HG02938 (cell line): ENCODE measurements around the gene LRRC36.

Experiments used
- ATAC-seq: cut with Tn5 transposase; IDR thresholded peaks from one replicate; pipeline ENCODE4 v1.9.1; 2021; ENCODE audit warnings: mild to moderate bottlenecking, moderate library complexity; ENCODE audit not compliant: unreplicated experiment

The LRRC36 gene

DNA sequence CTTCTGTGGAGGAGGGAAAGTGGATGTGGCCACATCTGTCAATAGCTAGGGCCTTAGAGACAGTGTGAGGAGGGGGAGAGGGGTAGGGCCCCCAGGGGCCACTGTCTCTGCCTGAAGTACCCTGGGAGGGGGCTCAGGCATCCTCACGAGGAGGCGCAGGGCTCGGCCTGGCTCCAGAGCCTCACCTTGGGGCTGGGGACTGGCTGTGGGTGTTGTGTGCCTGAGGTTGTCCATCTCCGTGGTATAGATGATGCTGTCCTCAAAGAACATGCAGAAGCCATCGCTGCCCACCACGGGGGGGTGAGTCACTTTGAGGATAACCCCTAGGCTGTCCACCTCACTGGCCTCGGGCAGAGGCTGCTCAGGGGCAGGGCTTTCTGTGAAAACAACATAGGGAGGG, 35.2 kb upstream of the LRRC36 start:
- no peak for ATAC-seq

DNA sequence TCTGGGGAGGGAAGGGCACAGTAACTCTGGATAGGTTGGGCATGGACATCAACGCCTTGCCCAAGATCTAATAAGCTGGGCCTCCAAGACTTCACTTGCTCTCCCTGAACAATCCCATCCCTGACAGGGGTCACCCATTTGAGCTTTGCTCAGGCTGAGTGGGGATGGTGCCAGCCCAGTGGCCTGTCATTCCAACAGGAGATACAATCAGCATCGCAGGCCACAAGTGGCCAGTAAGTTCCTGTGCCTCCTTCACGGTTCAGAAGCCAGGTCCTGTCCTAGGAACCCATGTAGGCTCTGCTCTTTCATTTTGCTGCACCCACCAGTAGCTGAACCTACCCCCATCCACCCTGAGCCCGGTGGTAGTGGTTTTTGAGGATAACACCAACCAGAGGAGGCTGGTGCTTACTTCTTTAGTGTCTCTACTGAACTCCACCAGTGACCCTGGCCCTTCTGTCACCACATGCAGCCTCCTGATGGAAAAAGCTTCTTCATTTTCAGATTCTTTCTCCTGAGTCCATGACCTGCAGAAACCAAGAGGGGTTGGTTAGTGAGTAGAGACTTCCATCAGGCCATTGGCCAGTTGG, 32.4 kb upstream of the LRRC36 start:
- ATAC-seq = no peak

DNA sequence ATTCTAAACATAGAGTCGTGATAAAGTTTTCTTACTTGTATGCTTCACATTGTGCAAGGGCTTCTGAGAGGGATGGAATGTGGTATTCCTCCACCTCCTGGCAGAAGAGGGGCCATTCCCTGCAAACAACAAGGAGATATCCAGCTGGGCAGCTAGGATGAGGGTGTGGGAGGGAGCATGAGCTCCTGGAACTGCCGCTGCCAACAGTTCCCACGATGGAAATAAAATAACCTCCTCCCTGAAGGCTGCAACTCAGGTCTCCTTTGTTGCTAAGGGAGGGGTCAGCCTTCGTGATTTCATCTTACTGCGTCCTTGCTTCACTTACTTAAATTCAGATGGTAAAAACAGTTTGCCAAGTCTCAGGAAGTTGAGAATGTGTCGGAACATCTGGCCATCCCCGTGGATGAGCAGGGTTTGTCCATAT, 31.7 kb upstream of the LRRC36 start:
- ATAC-seq = no peak

DNA sequence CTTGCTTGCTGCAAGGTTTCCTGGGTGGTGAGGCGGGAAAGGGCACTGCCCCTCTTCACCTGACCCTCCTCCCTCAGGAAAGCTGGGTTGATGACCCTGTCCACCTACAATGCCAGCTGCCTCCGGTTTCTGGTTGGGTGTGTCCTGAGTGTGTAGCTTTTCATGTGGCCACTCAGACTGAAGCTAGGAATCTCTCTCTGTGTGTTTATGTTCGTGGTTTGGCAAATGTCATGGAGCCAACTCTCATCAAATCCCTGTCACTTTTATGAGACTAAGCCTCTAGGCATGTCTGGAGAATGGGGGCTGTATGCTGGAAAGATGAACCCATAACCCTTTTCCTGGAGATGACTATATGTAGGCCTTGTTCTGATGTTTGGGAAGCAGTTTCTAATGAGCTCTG, 30.2 kb upstream of the LRRC36 start:
- ATAC-seq = no peak

DNA sequence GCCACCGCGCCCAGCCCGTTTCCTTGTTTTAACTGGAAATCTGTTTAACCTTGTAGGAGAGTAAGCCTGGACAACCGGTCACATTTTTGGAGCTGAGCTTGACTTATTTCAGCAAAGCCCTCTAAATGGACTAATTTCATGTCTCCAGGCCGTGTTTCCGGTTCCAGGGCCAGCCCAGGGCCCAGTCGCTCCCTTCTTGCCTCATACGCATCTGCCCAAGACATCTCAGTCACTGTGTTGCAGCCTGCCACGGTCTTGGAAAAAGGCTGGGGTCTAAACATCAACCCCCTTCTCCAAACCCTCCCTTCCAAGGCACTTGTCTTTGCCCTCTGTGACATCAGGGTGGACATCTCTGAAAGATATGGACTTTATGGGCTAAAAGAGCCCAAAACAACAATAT, 28.3 kb upstream of the LRRC36 start:
- no peak for ATAC-seq

DNA sequence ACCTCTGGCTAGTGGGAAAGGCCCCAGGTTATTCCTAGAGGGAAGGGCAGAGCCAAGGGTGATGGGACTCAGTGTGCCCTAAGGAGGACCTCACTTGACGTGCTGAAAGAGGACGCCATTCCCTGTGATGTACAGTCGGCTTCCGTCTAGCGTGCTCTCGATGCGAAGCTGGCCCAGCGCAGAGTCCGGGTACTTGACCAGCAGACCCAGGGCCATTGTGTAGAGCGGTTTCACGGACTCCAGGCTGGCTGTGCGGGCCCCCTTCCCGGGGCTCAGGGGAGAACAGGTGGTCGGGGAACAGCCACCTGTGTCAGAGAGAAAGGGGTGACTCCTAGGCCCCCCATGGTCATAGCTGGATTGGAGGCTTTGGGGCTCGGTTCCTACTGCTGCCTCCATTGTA, 27.3 kb upstream of the LRRC36 start:
- ATAC-seq = no peak

DNA sequence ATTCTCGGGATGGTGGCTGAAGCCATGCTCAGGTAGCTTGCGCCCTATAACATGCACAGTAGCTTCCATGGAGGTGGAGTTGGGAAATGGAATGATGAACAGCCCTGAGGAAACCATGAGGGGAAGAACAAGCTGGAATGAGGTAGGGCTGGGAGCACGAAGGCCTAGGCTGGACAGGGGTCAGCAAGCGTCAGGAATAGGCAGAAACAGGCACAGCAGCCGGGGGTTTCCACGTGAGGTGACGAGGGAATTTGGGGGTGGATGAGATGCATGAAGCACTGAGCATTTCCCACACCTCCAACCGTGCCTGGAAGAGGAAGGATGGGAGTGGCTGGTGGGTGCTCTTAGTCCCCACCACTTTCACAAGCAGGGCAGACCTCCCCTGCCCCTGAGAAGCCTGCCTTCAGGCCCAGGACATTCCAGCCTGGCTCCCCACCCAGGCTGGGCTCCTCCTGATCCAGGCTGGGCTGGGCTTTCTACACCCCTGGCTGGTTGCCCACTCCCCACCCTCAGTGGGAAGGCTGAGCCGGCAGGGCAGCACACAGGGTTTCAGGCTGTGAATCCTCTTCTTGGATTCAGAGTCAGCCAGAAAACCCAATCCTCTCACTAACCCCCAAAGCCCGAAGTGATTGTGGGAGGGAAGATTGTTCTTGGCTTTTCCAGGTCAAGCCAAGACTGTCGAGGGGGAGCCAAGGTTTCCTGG, 25.4 kb upstream of the LRRC36 start:
- no peak for ATAC-seq

DNA sequence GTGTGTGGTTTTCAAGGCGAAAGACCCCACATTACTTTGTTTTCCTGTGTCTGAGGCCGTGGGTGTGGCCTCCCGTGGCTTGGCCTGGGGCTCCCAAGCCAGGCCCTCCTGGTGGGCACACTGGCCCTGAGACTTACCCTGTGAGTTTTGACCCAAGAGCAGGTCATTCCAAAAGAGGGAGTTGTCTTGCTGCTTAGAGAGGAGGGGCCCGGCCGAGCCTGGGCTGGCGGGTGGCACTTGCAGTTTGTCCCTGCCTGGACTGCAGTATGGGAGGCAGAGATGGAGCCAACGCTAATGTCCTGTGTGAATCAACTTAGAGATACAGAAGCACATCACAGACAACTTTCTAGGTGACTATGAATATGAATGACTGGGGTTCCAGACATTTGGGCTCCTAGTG, 24.5 kb upstream of the LRRC36 start:
- ATAC-seq = no peak

DNA sequence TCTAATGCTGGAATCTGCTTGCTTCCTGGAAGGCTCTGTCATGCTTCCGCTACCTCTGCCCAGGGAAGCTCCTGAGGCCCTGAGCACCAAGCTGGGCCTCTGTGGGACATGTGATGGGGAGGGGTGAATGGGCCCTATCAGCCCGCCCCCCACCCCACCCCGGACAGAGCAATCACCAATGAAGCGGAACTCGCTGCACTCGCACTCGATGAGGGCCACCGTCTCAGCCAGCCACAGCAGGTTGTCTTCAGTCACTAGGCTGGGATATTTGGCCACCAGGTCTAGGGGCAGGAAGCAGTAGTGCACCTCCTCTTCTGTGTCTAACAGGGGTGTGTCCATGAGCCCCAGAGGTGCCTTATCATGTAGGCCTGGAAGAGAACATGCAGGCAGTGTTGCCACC, 23.6 kb upstream of the LRRC36 start:
- no peak for ATAC-seq

DNA sequence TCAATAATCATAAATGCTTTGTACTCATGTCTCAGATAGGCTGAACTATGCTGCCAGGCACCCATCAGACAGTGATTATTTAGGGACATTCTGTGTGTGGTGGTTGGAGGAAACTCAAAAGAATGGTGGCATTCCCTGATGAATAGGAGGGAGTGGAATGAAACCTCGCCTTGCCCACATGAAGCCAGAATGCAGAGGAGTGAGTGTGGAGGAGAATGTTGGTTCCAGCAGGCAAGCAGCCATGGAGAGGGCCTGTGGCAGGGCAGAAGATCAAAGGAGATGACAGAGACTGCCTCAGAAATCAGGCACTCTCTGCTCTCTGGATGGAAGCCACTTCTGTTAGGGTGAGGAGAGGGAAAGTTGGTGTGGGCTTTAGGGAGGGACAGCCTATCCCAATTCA, 22.6 kb upstream of the LRRC36 start:
- no peak for ATAC-seq

DNA sequence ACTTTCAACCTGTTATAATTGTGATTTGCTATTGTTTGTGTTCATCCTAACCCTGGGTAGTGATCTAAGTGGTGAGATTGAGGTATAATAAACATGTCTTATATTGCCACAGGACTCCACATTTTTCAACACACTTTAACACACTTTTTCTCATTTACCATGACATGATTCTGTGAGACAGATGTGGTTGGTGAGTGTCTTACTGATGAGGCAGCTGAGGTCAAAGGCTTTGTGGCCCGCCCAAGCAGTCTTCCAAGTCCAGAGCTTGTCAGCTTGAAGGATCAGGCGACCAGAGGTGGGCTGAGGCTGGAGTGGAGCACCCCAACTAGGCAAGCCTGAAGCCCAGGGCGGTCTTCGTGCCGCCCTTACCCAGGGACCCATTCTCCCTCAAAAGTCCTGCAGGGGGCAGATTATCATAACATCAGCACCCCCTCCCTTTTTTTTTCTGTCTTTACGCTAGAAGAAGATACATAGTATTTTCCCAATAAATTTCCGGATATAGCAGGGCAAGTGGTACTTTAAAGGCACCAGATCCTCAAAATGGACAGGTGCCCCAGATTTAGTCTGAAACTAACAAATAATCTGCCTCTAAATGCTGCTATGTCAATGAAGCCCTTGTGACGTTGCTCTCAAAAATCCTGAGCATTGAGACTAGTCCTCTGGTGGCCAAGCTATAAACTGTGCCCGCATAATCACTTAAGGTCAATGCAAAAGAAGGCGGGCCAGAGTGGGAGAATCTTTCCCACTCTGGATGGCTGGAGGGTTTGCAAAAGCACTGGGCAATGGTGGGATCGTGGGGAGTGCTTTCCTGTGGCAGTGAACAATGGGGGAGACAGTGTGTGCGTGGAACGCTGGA, 21.2 kb upstream of the LRRC36 start:
- no peak for ATAC-seq

DNA sequence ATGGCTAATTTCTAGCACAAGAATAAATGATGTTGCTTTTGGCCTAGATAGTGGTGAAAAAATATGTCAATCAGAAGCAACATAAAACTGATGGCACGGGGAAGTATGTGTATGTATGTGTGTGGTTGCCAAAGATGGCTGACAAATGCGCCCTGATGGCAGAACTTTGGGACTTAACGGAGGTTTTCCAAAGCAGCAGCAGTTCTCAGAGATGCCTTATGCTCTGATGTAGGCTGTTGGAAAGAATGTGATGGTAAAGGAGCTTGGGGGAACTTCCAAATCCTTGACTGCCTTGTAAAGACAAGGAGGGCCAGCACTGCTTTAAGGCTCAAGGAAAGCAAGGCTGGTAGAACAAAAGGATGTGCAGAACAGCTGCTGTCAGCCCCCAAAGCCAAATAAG, 16.1 kb upstream of the LRRC36 start:
- no peak for ATAC-seq

DNA sequence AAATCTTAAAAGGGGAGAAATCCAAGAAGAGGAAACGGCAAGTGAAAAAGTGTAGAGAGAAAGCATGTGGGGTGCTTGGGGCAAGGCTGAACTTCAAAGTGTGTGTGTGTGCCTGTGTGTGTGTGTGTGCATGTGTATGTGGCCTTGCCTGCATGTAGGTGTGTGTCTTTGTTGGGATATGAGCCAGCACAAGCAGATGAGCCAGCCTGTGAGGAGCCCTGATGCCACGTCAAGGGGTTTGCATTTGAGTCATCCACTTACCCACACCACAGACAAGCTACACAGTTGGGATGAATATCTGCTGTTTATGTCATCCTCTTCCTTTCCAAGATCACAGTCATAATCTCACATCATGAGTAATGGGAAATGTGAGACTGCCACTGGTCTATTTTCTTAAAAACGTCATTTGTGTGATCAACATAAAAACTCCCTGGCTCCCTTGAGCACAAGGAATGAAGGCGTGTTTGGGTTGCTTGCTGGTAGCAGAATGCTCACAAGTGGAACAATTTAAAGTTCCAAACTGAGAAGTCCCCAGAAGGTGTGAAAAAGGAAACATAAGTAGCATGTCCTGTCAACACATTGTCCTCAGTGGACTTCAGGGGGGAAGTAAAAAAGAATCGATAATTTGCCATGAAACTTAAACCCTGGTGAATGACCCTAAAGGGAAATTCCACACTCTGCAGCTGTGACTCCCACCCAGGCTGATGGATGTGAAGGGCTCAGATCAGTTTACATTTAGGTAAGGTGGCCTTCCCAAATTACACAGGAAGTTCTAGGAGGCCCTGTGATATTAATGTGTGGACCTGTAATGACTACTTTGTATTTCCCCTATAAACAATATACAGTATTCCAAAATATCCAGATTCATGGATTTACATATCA, 14.8 kb upstream of the LRRC36 start:
- peak; percentile 70 for ATAC-seq

DNA sequence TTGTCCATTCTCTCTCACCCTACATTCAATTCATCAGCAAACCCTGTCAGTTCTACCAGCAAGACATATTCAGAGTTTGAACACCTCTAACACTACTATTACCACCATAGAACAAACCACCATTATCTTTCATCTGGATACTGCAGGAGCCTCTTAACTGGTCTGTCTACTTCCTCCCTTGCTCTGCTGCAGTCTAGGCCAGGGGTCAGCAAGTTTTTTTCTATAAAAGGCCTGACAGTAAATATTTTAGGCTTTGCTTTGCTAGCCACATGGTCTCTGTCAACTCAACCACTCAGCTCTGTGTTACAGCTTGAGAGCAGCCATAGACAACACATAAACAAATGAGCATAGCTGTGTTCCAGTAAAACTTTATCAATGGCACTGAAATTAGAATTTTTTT, 13.9 kb upstream of the LRRC36 start:
- no peak for ATAC-seq

DNA sequence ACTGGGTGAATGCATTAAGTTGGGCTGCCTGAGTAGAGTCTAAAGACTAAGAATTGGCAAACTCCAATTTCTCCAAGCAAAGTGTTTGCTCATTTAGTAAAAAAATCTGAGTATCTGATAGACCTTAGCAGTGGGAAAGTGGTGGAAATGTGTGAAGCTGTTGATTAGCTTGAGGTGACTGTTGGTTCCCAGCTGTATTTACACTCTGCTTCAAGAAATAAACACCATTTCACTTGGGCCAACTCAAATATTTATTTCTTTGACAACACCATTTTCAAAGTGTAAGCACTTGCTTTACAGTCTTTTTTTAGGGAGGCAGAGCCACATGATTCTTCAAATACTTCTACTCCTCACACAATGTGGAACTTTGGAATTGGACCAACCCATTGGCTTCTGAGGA, 8.8 kb upstream of the LRRC36 start:
- no peak for ATAC-seq

DNA sequence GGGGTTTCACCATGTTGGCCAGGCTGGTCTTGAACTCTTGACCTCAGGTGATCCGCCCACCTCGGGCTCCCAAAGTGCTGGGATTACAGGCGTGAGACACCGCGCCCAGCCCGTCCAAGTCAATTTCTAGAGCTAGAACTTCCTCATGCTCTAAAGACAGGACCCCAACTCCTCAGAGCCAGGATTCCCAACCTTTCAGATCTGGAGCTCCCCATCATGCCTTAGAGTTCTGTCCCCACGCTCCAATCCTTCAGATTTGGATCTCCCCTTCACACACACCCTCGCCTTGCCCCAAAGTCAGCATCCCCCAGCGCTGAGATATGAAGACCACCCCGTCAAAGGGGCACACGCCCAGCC, 522 bp upstream of the LRRC36 start:
- no peak for ATAC-seq

DNA sequence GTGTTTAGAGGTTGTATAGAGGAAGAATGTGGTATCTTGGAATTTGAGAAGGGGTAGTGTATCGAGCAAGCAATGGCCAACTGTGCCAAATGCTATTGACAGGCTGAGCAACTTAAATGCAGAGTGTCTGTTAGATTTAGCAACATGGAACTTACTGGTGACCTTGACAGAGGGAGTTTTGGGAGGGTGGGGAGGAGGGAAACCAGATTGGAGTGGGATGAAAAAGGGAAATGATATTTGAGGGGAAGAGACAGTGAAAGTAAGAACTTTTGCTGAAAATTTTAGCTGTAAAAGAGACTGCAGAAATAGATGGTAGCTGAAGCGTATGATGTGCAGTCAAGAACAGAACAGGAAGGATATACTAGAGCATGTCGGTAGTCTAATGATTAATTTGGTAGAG, 1.1 kb downstream of the LRRC36 start:
- ATAC-seq = no peak

DNA sequence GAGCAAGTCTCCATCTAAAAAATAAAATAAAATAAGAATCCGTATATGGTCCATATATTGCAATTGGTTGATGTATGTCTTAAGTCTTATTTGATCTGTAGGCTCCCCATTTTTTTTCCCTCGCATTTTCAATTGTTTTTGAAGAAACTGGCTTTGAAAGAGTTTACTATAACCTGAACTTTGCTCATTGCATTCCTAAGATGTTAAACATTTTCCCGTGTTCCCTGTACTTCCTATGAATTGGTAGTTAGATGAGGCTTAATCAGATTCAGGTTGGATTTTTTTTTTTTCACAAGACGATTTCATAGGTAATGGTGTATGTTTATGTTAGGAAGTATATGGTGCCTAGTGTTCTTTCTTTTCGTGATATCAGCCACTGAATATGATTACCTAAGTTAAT, 3.3 kb downstream of the LRRC36 start:
- no peak for ATAC-seq

DNA sequence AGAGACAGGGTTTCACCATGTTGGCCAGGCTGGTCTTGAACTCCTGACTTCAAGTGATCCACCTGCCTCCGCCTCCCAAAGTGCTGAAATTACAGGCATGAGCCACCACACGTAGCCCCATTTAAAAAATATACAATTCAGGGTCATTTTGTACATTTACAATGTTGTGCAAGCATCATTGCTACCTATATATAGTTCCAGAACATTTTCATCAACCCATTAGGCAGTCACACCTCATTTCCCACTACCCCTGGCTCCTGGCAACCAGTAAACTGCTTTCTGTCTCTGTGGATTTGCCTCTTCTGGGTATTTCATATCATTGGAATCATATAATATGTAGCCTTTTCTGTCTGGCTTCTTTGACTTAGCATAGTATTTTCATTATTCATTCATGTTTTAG, 6.7 kb downstream of the LRRC36 start:
- no peak for ATAC-seq

DNA sequence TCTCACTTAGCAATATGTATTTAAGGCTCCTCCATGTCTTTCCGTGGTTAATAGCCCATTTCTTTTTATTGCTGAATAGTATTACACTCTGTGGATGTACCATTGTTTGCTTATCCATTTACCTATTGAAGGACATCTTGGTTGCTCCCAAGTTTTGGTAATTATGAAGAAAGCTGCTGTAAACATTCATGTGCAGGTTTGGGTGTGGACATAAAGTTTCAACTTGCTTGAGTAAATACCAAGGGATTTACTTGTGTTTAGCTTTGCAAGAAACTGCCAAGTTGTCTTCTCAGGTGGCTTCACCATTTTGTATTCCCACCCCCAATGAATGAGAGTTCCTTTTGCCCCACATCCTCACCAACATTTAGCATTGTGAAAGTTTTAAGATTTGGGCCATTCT, 9.5 kb downstream of the LRRC36 start:
- ATAC-seq = no peak

DNA sequence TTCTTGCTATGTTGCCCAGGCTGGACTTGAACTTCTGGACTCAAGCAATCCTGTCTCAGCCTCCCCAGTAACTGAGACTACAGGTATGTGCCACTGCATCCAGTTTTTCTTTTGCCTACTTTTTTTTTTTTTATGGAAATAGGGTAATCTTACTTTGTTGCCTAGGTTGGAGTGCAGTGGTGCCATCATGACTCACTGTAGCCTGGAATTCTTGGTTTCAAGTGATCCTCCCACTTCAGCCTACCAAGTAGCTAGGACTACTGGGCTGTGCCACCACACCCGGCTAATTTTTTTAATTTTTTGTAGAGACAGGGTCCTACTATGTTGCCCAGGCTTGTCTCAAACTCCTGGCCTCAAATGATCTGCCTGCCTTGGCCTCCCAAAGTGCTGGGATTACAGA, 10.0 kb downstream of the LRRC36 start:
- no peak for ATAC-seq
